ENCODE data around the gene ABHD8.

ABHD8 gene

GRCh38 chr19:17306285-17306714 lies 3.1 kb upstream of the ABHD8 start:
- in situ Hi-C loops (cut with HindIII; ENCODE audit: low sequenced_read_pairs), result loop anchor here (25.0 kb wide), 1 partner anchor 144 kb away; no protein-coding TSS in a partner anchor
- no peak for TF ChIP-seq CTCF (IDR thresholded peaks at IDR 0.05; ENCODE audit: low read depth, low read length, missing control alignments)
- H3K4me3 ChIP-seq (ENCODE audit: low read depth, low read length), result peak overlapping the region; percentile 81
- DNase-seq (ENCODE audit: low read depth), result no peak

- in situ Hi-C loops (cut with HindIII; ENCODE audit: low sequenced_read_pairs), result loop anchor here (25.0 kb wide), 1 partner anchor 143 kb away; no protein-coding TSS in a partner anchor
- peak; percentile 75 for TF ChIP-seq CTCF (IDR thresholded peaks at IDR 0.05; ENCODE audit: low read depth, low read length, missing control alignments)
- peak within 1 kb of the TSS; percentile 81 for H3K4me3 ChIP-seq (ENCODE audit: low read depth, low read length)
- peak; percentile 96 for DNase-seq (ENCODE audit: low read depth)
Measured at GRCh38 chr19:17305517-17306284, 2.5 kb upstream of the ABHD8 start, which contains the start of gene MRPL34. Gene MRPL34, plus strand, starts transcription at chr19:17305872. Its CDS starts 21 bp downstream, at chr19:17305893.

GRCh38 chr19:17305216-17305516 lies 1.9 kb upstream of the ABHD8 start:
- in situ Hi-C loops (cut with HindIII; ENCODE audit: low sequenced_read_pairs), result loop anchor here (25.0 kb wide), 1 partner anchor 143 kb away; no protein-coding TSS in a partner anchor
- peak overlapping the region; percentile 81 for H3K4me3 ChIP-seq (ENCODE audit: low read depth, low read length)
- DNase-seq (ENCODE audit: low read depth), result no peak
- TF ChIP-seq CTCF (IDR thresholded peaks at IDR 0.05; ENCODE audit: low read depth, low read length, missing control alignments), result no peak

GRCh38 chr19:17304386-17305215 lies 1.4 kb upstream of the ABHD8 start:
- no peak for TF ChIP-seq CTCF (IDR thresholded peaks at IDR 0.05; ENCODE audit: low read depth, low read length, missing control alignments)
- DNase-seq (ENCODE audit: low read depth), result no peak
- H3K4me3 ChIP-seq (ENCODE audit: low read depth, low read length), result no peak overlapping the region
- in situ Hi-C loops (cut with HindIII; ENCODE audit: low sequenced_read_pairs), result loop anchor here (25.0 kb wide), 1 partner anchor 142 kb away; no protein-coding TSS in a partner anchor

- H3K4me3 ChIP-seq (ENCODE audit: low read depth, low read length), result no peak overlapping the region
- in situ Hi-C loops (cut with HindIII; ENCODE audit: low sequenced_read_pairs), result loop anchor here (25.0 kb wide), 1 partner anchor 142 kb away; no protein-coding TSS in a partner anchor
- DNase-seq (ENCODE audit: low read depth), result no peak
- no peak for TF ChIP-seq CTCF (IDR thresholded peaks at IDR 0.05; ENCODE audit: low read depth, low read length, missing control alignments)
Measured at GRCh38 chr19:17303940-17304267, 679 bp upstream of the ABHD8 start.

- in situ Hi-C loops (cut with HindIII; ENCODE audit: low sequenced_read_pairs), result loop anchor here (25.0 kb wide), 1 partner anchor 140 kb away; no protein-coding TSS in a partner anchor
- no peak for TF ChIP-seq CTCF (IDR thresholded peaks at IDR 0.05; ENCODE audit: low read depth, low read length, missing control alignments)
- H3K4me3 ChIP-seq (ENCODE audit: low read depth, low read length), result peak overlapping the region; percentile 67
- no peak for DNase-seq (ENCODE audit: low read depth)
Measured at GRCh38 chr19:17302391-17303166, 646 bp downstream of the ABHD8 start.
